ENCODE results near the gene FBXW11. TPM values are rescaled to one million over a fixed set of nuclear protein-coding genes. Genes with fewer than 3 reads are reported as not detected.

Gene FBXW11
- total and polyA plus RNA-seq, 2 of the 8 experiments (the other 6 are each of a cell fraction or from before 2014, with no cell fraction given): 45.0 to 75.6 TPM

- Histone ChIP-seq H3K23ac (ENCODE audit: insufficient read length) (no peak overlapping the region), H2BK20ac (ENCODE audit: low read length) (no peak overlapping the region), H3K79me2 (ENCODE audit: control insufficient read depth in 1 of 2, insufficient read depth in 2 of 2, low read length in 2 of 2) (peaks cover 25 to 100% of the 10 kb centered on the region in 2 experiments), H3K27ac (ENCODE audit: low read depth, low read length) (no peak overlapping the region), H3K27me3 (replicated peaks in 1 of 4; ENCODE audit: control insufficient read depth in 3 of 4, extremely low read depth in 1 of 4, insufficient read depth in 3 of 4, low read length in 3 of 4) (no peaks in the 10 kb centered on the region), H3K23me2 (ENCODE audit: low read depth, low read length) (no peaks in the 10 kb centered on the region), H2BK5ac (ENCODE audit: low read depth, low read length) (no peak overlapping the region), H3K14ac (ENCODE audit: insufficient read length) (no peak overlapping the region), H3K36me3 (ENCODE audit: control insufficient read depth in 2 of 4, insufficient read depth in 4 of 4, low read length in 3 of 4) (no peaks in the 10 kb centered on the region; a peak in 1 of 8 replicates), H2AK5ac (ENCODE audit: low read depth, low read length) (no peak overlapping the region), H3K9ac (replicated peaks in 1 of 4; ENCODE audit: extremely low read depth in 1 of 4, low read depth in 3 of 4, low read length in 3 of 4) (no peak overlapping the region), H4K91ac (replicated peaks; ENCODE audit: insufficient read length, low read length) (no peak overlapping the region), H3K4me2 (ENCODE audit: insufficient read depth in 1 of 2, low read depth in 2 of 2, low read length in 2 of 2) (no peak overlapping the region), H3K4me1 (replicated peaks in 1 of 4; ENCODE audit: control insufficient read depth in 3 of 4, insufficient read depth in 4 of 4, low read length in 3 of 4) (peaks cover 3 to 18% (median 9%) of the 10 kb centered on the region in 4 experiments; a peak in 4 of 7 replicates), H3K79me1 (ENCODE audit: low read depth, low read length) (peaks cover 2% of the 10 kb centered on the region; the same call in 1 of the 2 replicates), H4K5ac (ENCODE audit: insufficient read length, low read depth, low read length) (no peak overlapping the region), H3K56ac (replicated peaks; ENCODE audit: insufficient read length, low read depth, low read length) (no peak overlapping the region), H4K8ac (ENCODE audit: extremely low read depth, insufficient read depth, low read length) (no peak overlapping the region), H2BK120ac (replicated peaks; ENCODE audit: low read depth, low read length) (no peak overlapping the region), H3K9me3 (ENCODE audit: insufficient read depth in 2 of 2, low read depth in 1 of 2, low read length in 1 of 2) (no peaks in the 10 kb centered on the region), H2AFZ (ENCODE audit: low read length) (no peak overlapping the region), H2BK12ac (ENCODE audit: low read depth, low read length) (no peak overlapping the region), H3K4me3 (ENCODE audit: extremely low read depth in 1 of 4, insufficient read depth in 2 of 4, low read depth in 3 of 4, low read length in 4 of 4) (no peak overlapping the region), H2BK15ac (ENCODE audit: low read length) (no peak overlapping the region), H3K4ac (replicated peaks; ENCODE audit: insufficient read length, low read depth, low read length) (no peak overlapping the region), H3K18ac (ENCODE audit: extremely low read depth, low read length) (no peak overlapping the region), H4K20me1 (replicated peaks in 1 of 2; ENCODE audit: control insufficient read depth in 1 of 2, insufficient read depth in 2 of 2, low read length in 2 of 2) (peaks cover 17 to 20% of the 10 kb centered on the region in 2 experiments)
- ChIA-PET POLR2A (ENCODE audit: partially characterized antibody) (interaction anchor here (3.0 to 3.6 kb wide), 2 partner anchors 9 to 37 kb away, joined by 16 to 18 read pairs; partner anchors contain the start of gene FBXW11), CTCF (ENCODE audit: partially characterized antibody) (no interaction called here)
- TF ChIP-seq CREB1 (IDR thresholded peaks at IDR 0.05): no peak
- no peak for TF ChIP-seq JUND (IDR thresholded peaks at IDR 0.05; ENCODE audit: low read length)
- TF ChIP-seq JUN (IDR thresholded peaks at IDR 0.05; ENCODE audit: low read depth, low read length): no peak
- no peak for TF ChIP-seq EP300 (IDR thresholded peaks at IDR 0.05; ENCODE audit: borderline replicate concordance in 1 of 2, low read depth in 2 of 2, low read length in 2 of 2)
- TF ChIP-seq FOSL1 (IDR thresholded peaks at IDR 0.05; ENCODE audit: insufficient read depth, low read depth, low read length): no peak
- TF ChIP-seq, protein P1, sequence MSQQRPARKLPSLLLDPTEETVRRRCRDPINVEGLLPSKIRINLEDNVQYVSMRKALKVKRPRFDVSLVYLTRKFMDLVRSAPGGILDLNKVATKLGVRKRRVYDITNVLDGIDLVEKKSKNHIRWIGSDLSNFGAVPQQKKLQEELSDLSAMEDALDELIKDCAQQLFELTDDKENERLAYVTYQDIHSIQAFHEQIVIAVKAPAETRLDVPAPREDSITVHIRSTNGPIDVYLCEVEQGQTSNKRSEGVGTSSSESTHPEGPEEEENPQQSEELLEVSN (IDR thresholded peaks at IDR 0.05): no peak
- no peak for TF ChIP-seq ASH2L (IDR thresholded peaks at IDR 0.05; ENCODE audit: low read length)
- TF ChIP-seq RXRA (IDR thresholded peaks at IDR 0.05; ENCODE audit: insufficient read depth, low read depth, low read length): no peak
- TF ChIP-seq CTBP2 (IDR thresholded peaks at IDR 0.05; ENCODE audit: borderline replicate concordance, insufficient read depth, insufficient read length, low read length): no peak
- DNase-seq (ENCODE audit: low read depth in 1 of 2, low spot score in 2 of 2): no peak
- 93% methylated on average over 4 of the region's 4 CpGs; no CpG with 5 or more reads in 1 of the 2 experiments for WGBS, 2 experiments (ENCODE audit: extremely low coverage in 1 of 2, insufficient coverage in 1 of 2, insufficient read length in 1 of 2, insufficient replicate concordance in 2 of 2, low coverage in 1 of 2, low lambda C conversion rate in 2 of 2, missing lambda C conversion rate in 1 of 2)
- no peak for FAIRE-seq
Observed at GRCh38 chr5:171969288-171969880, 37.1 kb downstream of the FBXW11 start.

All from H1 (cell line).